GM12878 (cell line): ENCODE results near the gene BCLAF1. TPM values are rescaled to one million over a fixed set of nuclear protein-coding genes. Genes with fewer than 3 reads are reported as not detected.

Experiments used
- ATAC-seq: fragments of 200-7000 bp; cut with Tn5 transposase; 3 replicates; pipeline ENCODE4 v1.9.1; 2020; ENCODE audit warnings: mild to moderate bottlenecking, moderate library complexity
- BruUV-seq: library from RNA; stranded (reverse); fragments of 400-500 nt; replicated peaks from 2 replicates; lab custom pipeline; 2021; lab: Mats Ljungman, UMichigan
- CTCF ChIA-PET: fragments of 300-600 bp; sonication (Branson Sonifier 250); formaldehyde crosslinking; extraction: SDS; loops from one replicate; lab custom pipeline; 2021; ENCODE audit warnings: inconsistent platforms; lab: Yijun Ruan, JAX
- POLR2A ChIA-PET: fragments of 350-600 bp; formaldehyde crosslinking; extraction: SDS; loops from one replicate; lab custom pipeline; 2021; ENCODE audit warnings: inconsistent platforms; lab: Charles Lee
- RAD21 ChIA-PET: fragments of 300-600 bp; sonication (Branson Sonifier 250); formaldehyde crosslinking; loops from one replicate; lab custom pipeline; 2023; ENCODE audit warnings: antibody characterized with exemption; ENCODE audit not compliant: unreplicated experiment; lab: Charles Lee
- SMC1A ChIA-PET: fragments of 300-600 bp; sonication (Branson Sonifier 250); formaldehyde crosslinking; loops from one replicate; lab custom pipeline; 2023; ENCODE audit not compliant: unreplicated experiment, uncharacterized antibody; lab: Charles Lee
- DNase-seq: peaks from one replicate; pipeline ENCODE4 v3.0.0-alpha.2; 2011; ENCODE audit warnings: low read depth, low spot score
- FAIRE-seq: peaks from 3 replicates; lab custom pipeline; 2011; peaks lifted over from hg19 to GRCh38; lab: Jason Lieb, UNC
- H2AFZ ChIP-seq: 2 replicates; pipeline ENCODE4 v1.6.0; 2011; ENCODE audit warnings: low read depth, low read length, control low read depth; ENCODE audit not compliant: control insufficient read depth
- H3K27ac ChIP-seq: 2 replicates; pipeline ENCODE4 v1.5.1; 2011; ENCODE audit warnings: control low read depth; ENCODE audit not compliant: control insufficient read depth, insufficient read depth
- H3K27me3 ChIP-seq, 2 experiments: replicated peaks in 1 of 2; 2 replicates each; pipeline versions ENCODE4 v1.6.0 to v1.6.1; 2011; ENCODE audit warnings: low read length in 1 of 2; ENCODE audit not compliant: control insufficient read depth in 2 of 2, insufficient read depth in 2 of 2
- H3K36me3 ChIP-seq, 2 experiments: 2 replicates each; pipeline ENCODE4 v1.5.1; 2011; ENCODE audit warnings: low read length in 1 of 2; ENCODE audit not compliant: control insufficient read depth in 2 of 2, insufficient read depth in 2 of 2
- H3K4me1 ChIP-seq: 2 replicates; pipeline ENCODE4 v1.6.1; 2011; ENCODE audit warnings: mild to moderate bottlenecking, low read length, moderate library complexity, mixed read lengths; ENCODE audit not compliant: control insufficient read depth, insufficient read depth
- H3K4me2 ChIP-seq: 2 replicates; pipeline ENCODE4 v1.6.0; 2011; ENCODE audit warnings: control low read depth; ENCODE audit not compliant: control insufficient read depth, insufficient read depth
- H3K4me3 ChIP-seq: fragments of 200-600 bp; sonication (generic); 2 replicates; pipeline ENCODE4 v1.5.1; 2016
- H3K79me2 ChIP-seq: 2 replicates; pipeline ENCODE4 v1.6.0; 2011; ENCODE audit warnings: low read length; ENCODE audit not compliant: control insufficient read depth, insufficient read depth
- H3K9ac ChIP-seq: 2 replicates; pipeline ENCODE4 v1.8.0; 2011; ENCODE audit warnings: low read length, control low read depth, mixed read lengths; ENCODE audit not compliant: control insufficient read depth, insufficient read depth
- H3K9me3 ChIP-seq: replicated peaks from 3 replicates; pipeline ENCODE4 v1.5.1; 2011; ENCODE audit warnings: mild to moderate bottlenecking, low read length; ENCODE audit not compliant: control insufficient read depth, insufficient read depth
- H4K20me1 ChIP-seq: 2 replicates; pipeline ENCODE4 v1.6.0; 2011; ENCODE audit not compliant: control insufficient read depth, insufficient read depth
- TCF3 ChIP-seq: IDR thresholded peaks from 2 replicates; pipeline ENCODE4 v1.6.1; 2012; ENCODE audit warnings: low read depth, mild to moderate bottlenecking, low read length, borderline replicate concordance; ENCODE audit not compliant: insufficient read depth
- YBX1 ChIP-seq: fragments of 450-650 bp; IDR thresholded peaks from 2 replicates; pipeline ENCODE4 v1.6.1; 2016; ENCODE audit warnings: antibody characterized with exemption
- WGBS: methylation state at CpG from one replicate; pipeline ENCODE4 v1.1.6; 2016; ENCODE audit warnings: low lambda C conversion rate; ENCODE audit not compliant: insufficient replicate concordance, insufficient coverage; ENCODE audit errors: missing lambda C conversion rate; 5-methylcytosine and 5-hydroxymethylcytosine counted together
- in situ Hi-C: fragments of 300-500 bp; cut with MboI; formaldehyde crosslinking; loops from 9 replicates; pipeline ENCODE4 v1.14.3; 2018; ENCODE audit warnings: mixed read lengths
- intact Hi-C: fragments of 100-400 bp; cut with micrococcal nuclease; formaldehyde crosslinking; loops from one replicate; pipeline ENCODE4 v1.14.2; 2022; ENCODE audit not compliant: unreplicated experiment
- polyA plus RNA-seq, 11 experiments: library from polyadenylated mRNA; depleted of rRNA in 4 of 11; unstranded in 6 of 11; stranded (reverse) in 5 of 11; fragments of >200 nt; fragmentation: Nextera tagmentation in 4 of 11; fragmentation: Illumina TruSeq in 1 of 11; extraction: Ambion mirVana in 4 of 11; extraction: Trizol in 1 of 11; gene quantifications; 1 replicate in 1 of 11; 2 replicates in 10 of 11; pipeline versions ENCODE4 v1.2.1 to v1.2.3, GENCODE V29; 2011 to 2016; ENCODE audit warnings: inconsistent platforms in 2 of 11, missing spikeins in 2 of 11, low read depth in 1 of 11
- small RNA-seq: library from RNA; depleted of rRNA; stranded (forward); fragments of <200 nt; gene quantifications from one replicate; pipeline ENCODE3, GENCODE V24; 2014
- total RNA-seq, 4 experiments: library from RNA; depleted of rRNA in 3 of 4; stranded (reverse); fragments of >200 nt in 3 of 4; fragmentation: Illumina TruSeq in 1 of 4; extraction: Trizol in 1 of 4; gene quantifications; 2 replicates each; pipeline versions ENCODE4 v1.2.1 to v1.2.3, GENCODE V29; 2013 to 2021
- TF ChIP-seq, protein P1 (sequence below): fragments of 450-650 bp; IDR thresholded peaks from 2 replicates; pipeline ENCODE4 v1.6.1; 2016; ENCODE audit warnings: mild to moderate bottlenecking

Gene BCLAF1
- total and polyA plus RNA-seq, 10 of the 15 experiments (the other 5 are each of a cell fraction or from before 2014, with no cell fraction given), result 56.0 to 223 (median 114) TPM

DNA sequence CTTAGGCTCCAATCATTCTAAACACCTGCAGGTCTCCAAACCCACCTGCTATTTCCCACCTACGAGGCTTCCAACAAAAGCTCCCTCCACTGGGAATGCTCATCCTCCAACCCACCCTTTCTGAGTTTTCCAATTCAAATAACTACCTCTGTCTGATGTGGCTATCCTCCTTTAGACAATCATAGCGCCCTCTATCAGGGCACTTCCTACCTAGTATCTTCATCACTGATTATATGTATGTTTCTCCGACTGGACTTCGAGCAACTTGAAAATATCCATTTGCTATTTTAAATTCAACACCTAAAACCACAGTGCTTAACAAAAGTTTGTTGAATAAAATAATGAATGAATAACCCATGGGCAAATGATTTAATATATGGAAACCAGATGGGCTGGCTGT lies 80.9 kb downstream of the BCLAF1 start:
- Histone ChIP-seq H3K9ac (no peak overlapping the region), H3K9me3 (no peaks in the 10 kb centered on the region), H3K27ac (no peak overlapping the region), H3K27me3 (no peaks in the 10 kb centered on the region; a peak in 1 of 4 replicates), H3K36me3 (no peaks in the 10 kb centered on the region), H3K4me3 (no peak overlapping the region), H3K4me1 (no peaks in the 10 kb centered on the region), H2AFZ (no peak overlapping the region), H4K20me1 (no peaks in the 10 kb centered on the region), H3K79me2 (no peaks in the 10 kb centered on the region), H3K4me2 (no peak overlapping the region)
- in situ Hi-C loops (no loop called here), intact Hi-C loops (no loop called here)
- FAIRE-seq, result no peak
- BruUV-seq, result no TSS peak
- ChIA-PET CTCF (interaction anchor here (0.9 kb wide), 1 partner anchor 18 kb away, joined by 3 read pairs; no protein-coding TSS in a partner anchor), RAD21 (no interaction called here), POLR2A (no interaction called here), SMC1A (no interaction called here)
- TF ChIP-seq, protein P1, sequence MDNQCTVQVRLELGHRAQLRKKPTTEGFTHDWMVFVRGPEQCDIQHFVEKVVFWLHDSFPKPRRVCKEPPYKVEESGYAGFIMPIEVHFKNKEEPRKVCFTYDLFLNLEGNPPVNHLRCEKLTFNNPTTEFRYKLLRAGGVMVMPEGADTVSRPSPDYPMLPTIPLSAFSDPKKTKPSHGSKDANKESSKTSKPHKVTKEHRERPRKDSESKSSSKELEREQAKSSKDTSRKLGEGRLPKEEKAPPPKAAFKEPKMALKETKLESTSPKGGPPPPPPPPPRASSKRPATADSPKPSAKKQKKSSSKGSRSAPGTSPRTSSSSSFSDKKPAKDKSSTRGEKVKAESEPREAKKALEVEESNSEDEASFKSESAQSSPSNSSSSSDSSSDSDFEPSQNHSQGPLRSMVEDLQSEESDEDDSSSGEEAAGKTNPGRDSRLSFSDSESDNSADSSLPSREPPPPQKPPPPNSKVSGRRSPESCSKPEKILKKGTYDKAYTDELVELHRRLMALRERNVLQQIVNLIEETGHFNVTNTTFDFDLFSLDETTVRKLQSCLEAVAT, result no peak
- no peak for TF ChIP-seq YBX1
- TF ChIP-seq TCF3, result no peak
- no peak for DNase-seq
- WGBS, result 34% methylated on average over 4 of the region's 4 CpGs
- ATAC-seq, result no peak

Small RNA genes within 50 kb of the gene (small RNA-seq; reads per million reads assigned to genes)
- gene AL023284.1, result not detected

Other genes starting within 250 kb of the BCLAF1 start
- 7.3 and 9.3 TPM in 2 replicates for gene MTFR2, start 39.5 kb downstream of the BCLAF1 start, total RNA-seq (2014; rRNA removed)
- gene MTFR2, start 39.5 kb downstream of the BCLAF1 start, total RNA-seq (2014; rRNA removed; fragmentation: Illumina TruSeq; extraction: Trizol), result 13.3 and 13.7 TPM in 2 replicates
- 13.6 and 17.6 TPM in 2 replicates for gene MTFR2, start 39.5 kb downstream of the BCLAF1 start, total RNA-seq (2021)
- 31.0 and 40.6 TPM in 2 replicates for gene MTFR2, start 39.5 kb downstream of the BCLAF1 start, polyA plus RNA-seq (2011; rRNA removed)
- gene MTFR2, start 39.5 kb downstream of the BCLAF1 start, polyA plus RNA-seq (2014; fragmentation: Illumina TruSeq; extraction: Trizol), result 33.5 and 46.2 TPM in 2 replicates
- 10 to 100 TPM; 24.6 to 26.9 TPM for gene MTFR2, start 39.5 kb downstream of the BCLAF1 start, polyA plus RNA-seq (2014; fragmentation: Nextera tagmentation; extraction: Ambion mirVana)
- gene MTFR2, start 39.5 kb downstream of the BCLAF1 start, polyA plus RNA-seq (2014; rRNA removed), result 16.8 and 20.8 TPM in 2 replicates
- 10 to 100 TPM; 25.9 to 29.2 TPM for gene MTFR2, start 39.5 kb downstream of the BCLAF1 start, polyA plus RNA-seq (2016; fragmentation: Nextera tagmentation; extraction: Ambion mirVana)